Sciatic nerve (tissue), 2 donors: Measurements from ENCODE around the gene ACTRT2. TPM values are rescaled to one million over a fixed set of nuclear protein-coding genes. Genes with fewer than 3 reads are reported as not detected.

Experiments used
- ATAC-seq: fragments of 200-7000 bp; cut with Tn5 transposase; one replicate; pipeline ENCODE4 v1.9.1; 2020; ENCODE audit warnings: mild to moderate bottlenecking, moderate library complexity
- DNase-seq: peaks from one replicate; pipeline ENCODE4 v3.0.0-alpha.2; 2020; ENCODE audit warnings: low spot score
- intact Hi-C: fragments of 100-400 bp; cut with DNase I; formaldehyde crosslinking; loops from one replicate; pipeline ENCODE4 v1.14.2; 2022
- total RNA-seq: library from RNA; stranded (reverse); fragmentation: NEBNext Ultra II Directional; extraction: Animal tissue kit (Norgen Biotek cat#: 25700); gene quantifications from one replicate; pipeline ENCODE4 v1.2.1, GENCODE V29; 2021
- donor health status: DM: no; HTN: no; CAD: no.
- donor health status: DM: no; HTN: no; CAD: no.

The ACTRT2 gene
- total RNA-seq, 1 donor from 2014 or later, result not detected

GRCh38 chr1:3014050-3014440, 7.2 kb upstream of the ACTRT2 start:
- ATAC-seq, result no peak
- DNase-seq, result peak; percentile 34
- intact Hi-C loops, result loop anchor here (5.0 kb wide), 1 partner anchor 398 kb away; no protein-coding TSS in a partner anchor

GRCh38 chr1:3014443-3015268, 6.6 kb upstream of the ACTRT2 start:
- ATAC-seq (no peak), DNase-seq (peak; percentile 36)
- intact Hi-C loops, result loop anchor here (5.0 kb wide), 1 partner anchor 398 kb away; no protein-coding TSS in a partner anchor

GRCh38 chr1:3015269-3015635, 6.0 kb upstream of the ACTRT2 start:
- DNase-seq, result peak; percentile 35
- no peak for ATAC-seq
- intact Hi-C loops, result no loop called here

- intact Hi-C loops, result no loop called here
- no peak for ATAC-seq
- peak; percentile 38 for DNase-seq
These were observed 5.5 kb upstream of the ACTRT2 start for GRCh38 chr1:3015744-3016143.

GRCh38 chr1:3016641-3017439, 4.4 kb upstream of the ACTRT2 start:
- ATAC-seq (no peak), DNase-seq (no peak)
- intact Hi-C loops, result no loop called here

GRCh38 chr1:3017440-3018050, 3.7 kb upstream of the ACTRT2 start:
- DNase-seq (no peak), ATAC-seq (no peak)
- intact Hi-C loops, result no loop called here

- DNase-seq, result no peak
- no peak for ATAC-seq
- intact Hi-C loops, result no loop called here
These were observed 3.2 kb upstream of the ACTRT2 start for GRCh38 chr1:3018051-3018471.

GRCh38 chr1:3018576-3018975, 2.7 kb upstream of the ACTRT2 start:
- ATAC-seq, result no peak
- no peak for DNase-seq
- intact Hi-C loops, result no loop called here

- DNase-seq, result no peak
- intact Hi-C loops, result no loop called here
- no peak for ATAC-seq
These were observed 2.2 kb upstream of the ACTRT2 start for GRCh38 chr1:3019007-3019515.

GRCh38 chr1:3019516-3020051, 1.7 kb upstream of the ACTRT2 start:
- intact Hi-C loops, result no loop called here
- ATAC-seq (no peak), DNase-seq (no peak)

- ATAC-seq (no peak), DNase-seq (no peak)
- intact Hi-C loops, result no loop called here
These were observed 881 bp upstream of the ACTRT2 start for GRCh38 chr1:3020263-3020909.

- no peak for ATAC-seq
- DNase-seq, result no peak
- intact Hi-C loops, result no loop called here
These were observed 634 bp downstream of the ACTRT2 start for GRCh38 chr1:3021801-3022401.

- ATAC-seq (no peak), DNase-seq (peak; percentile 59)
- intact Hi-C loops, result no loop called here
These were observed 1.3 kb downstream of the ACTRT2 start for GRCh38 chr1:3022511-3022973.

- ATAC-seq, result no peak
- intact Hi-C loops, result no loop called here
- no peak for DNase-seq
These were observed 1.7 kb downstream of the ACTRT2 start for GRCh38 chr1:3022976-3023375.

- DNase-seq (no peak), ATAC-seq (no peak)
These were observed 2.8 kb downstream of the ACTRT2 start for GRCh38 chr1:3024019-3024418.

GRCh38 chr1:3024588-3024987, 3.3 kb downstream of the ACTRT2 start:
- no peak for DNase-seq
- intact Hi-C loops, result no loop called here

More at GRCh38 chr1:3024019-3024418, 2.8 kb downstream of the ACTRT2 start:
- intact Hi-C loops, result no loop called here

GRCh38 chr1:3026124-3026523, 4.9 kb downstream of the ACTRT2 start:
- ATAC-seq (no peak), DNase-seq (no peak)
- intact Hi-C loops, result no loop called here

More at GRCh38 chr1:3024588-3024987, 3.3 kb downstream of the ACTRT2 start:
- no peak for ATAC-seq
